Measurements from ENCODE around the gene SETD3.
A peak's percentile ranks its signal among the peaks of the same experiment; 100 is the strongest.

SETD3 gene

DNA sequence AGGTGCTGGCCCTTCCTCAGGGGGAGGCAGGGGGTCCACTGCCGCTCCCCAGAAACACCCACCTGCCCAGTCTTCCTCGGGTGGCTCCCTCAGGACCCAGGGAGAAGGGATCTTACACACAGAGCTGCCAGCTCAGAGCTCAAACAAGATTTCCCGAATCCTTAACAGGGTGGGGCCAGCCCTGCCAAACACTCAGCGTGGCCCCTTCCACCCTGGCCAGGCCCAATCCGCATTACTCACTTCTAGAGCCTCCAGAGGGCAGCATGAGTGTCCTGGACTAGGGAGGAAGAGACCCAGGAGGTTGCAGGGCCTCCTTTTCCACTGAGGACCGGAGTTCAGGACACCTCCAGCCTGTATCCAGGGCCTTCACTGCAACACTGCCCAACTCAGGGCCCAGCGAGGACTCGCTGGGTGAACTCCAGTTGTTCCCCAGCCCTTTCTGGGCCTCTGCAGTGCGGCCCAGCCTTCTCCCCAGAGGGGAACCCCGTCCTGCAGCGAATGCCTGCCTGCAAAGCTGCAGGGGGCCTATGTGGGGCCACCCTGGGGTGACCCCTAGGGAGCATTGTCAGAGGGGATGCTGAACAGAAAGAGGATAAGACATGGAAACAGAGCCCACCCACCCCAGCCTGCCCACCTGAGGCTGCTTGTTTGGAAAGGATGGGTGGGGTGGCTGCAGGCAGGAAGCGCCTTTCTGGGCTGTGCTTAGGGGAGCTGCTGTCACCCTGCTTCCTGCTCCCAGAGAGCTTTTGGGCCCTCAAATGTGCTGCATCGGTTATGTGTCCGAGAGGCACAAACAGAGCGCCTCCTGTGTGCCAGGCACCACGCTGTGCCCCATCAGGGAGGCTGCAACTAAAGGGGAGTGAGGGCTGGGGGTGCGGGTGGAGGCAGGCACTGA, 44.4 kb upstream of the SETD3 start:
- TF ChIP-seq, protein P1, sequence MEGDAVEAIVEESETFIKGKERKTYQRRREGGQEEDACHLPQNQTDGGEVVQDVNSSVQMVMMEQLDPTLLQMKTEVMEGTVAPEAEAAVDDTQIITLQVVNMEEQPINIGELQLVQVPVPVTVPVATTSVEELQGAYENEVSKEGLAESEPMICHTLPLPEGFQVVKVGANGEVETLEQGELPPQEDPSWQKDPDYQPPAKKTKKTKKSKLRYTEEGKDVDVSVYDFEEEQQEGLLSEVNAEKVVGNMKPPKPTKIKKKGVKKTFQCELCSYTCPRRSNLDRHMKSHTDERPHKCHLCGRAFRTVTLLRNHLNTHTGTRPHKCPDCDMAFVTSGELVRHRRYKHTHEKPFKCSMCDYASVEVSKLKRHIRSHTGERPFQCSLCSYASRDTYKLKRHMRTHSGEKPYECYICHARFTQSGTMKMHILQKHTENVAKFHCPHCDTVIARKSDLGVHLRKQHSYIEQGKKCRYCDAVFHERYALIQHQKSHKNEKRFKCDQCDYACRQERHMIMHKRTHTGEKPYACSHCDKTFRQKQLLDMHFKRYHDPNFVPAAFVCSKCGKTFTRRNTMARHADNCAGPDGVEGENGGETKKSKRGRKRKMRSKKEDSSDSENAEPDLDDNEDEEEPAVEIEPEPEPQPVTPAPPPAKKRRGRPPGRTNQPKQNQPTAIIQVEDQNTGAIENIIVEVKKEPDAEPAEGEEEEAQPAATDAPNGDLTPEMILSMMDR (IDR thresholded peaks at IDR 0.05; ENCODE audit: low read depth, low read length): peak; percentile 48
- Histone ChIP-seq H3K36me3 (peaks cover 26% of the 10 kb centered on the region), H3K9me3 (no peaks in the 10 kb centered on the region), H3K4me1 (peaks cover 25% of the 10 kb centered on the region), H3K27me3 (no peaks in the 10 kb centered on the region), H3K4me3 (ENCODE audit: low read depth, low read length) (no peak overlapping the region)
- peak; percentile 57 for DNase-seq

DNA sequence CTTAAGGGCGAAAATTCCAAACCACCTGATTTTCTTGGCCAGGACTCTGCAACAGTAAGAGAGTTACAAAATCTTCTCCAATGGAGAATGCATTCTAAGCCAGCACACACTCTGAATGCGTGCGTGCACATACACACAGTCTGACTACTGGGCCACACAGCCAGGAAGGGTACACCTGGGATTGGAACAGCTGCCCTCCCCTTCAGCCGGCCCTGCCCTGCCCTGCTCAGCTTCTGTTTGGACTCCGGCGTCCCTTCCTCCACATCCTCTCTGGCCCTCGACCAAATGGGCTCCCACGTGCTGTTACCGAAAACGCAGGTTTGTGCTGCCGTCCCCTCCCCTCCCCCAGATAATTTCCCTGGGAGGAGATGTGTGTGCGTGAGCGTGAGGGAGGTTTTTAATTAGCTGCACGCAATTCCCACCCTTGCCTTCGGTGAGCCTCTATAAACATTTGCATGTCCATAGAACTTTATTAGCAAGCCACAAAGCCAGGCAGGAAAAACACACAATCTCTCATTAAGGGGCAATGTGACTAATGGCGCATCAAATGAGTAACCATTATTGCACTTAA, 43.5 kb upstream of the SETD3 start:
- DNase-seq: no peak

DNA sequence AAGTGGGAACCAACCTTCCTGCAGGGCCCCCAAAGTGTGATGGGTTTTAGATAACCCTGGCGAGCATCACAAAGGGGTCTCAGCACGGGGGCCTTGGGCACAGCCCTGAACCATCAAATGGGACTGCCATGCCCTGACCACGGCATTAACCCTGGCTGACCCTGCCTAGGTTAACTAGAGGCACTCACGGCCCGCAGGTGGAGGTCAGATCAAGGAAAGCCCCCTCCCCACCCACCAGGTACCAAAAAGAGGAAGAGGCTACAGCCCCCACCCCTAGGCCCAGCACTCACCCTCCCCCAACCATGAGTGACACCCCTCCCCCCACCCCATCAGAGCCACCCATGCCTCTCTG, 43.0 kb upstream of the SETD3 start:
- no peak for DNase-seq
- Histone ChIP-seq H3K36me3 (peaks cover 27% of the 10 kb centered on the region), H3K4me3 (ENCODE audit: low read depth, low read length) (no peak overlapping the region), H3K27me3 (no peaks in the 10 kb centered on the region), H3K4me1 (peaks cover 25% of the 10 kb centered on the region), H3K9me3 (no peaks in the 10 kb centered on the region)
- TF ChIP-seq, protein P1 (IDR thresholded peaks at IDR 0.05; ENCODE audit: low read depth, low read length): no peak

More for the DNA sequence above, 43.5 kb upstream of the SETD3 start:
- H3K36me3 ChIP-seq: peaks cover 27% of the 10 kb centered on the region
- H3K4me1 ChIP-seq: peaks cover 25% of the 10 kb centered on the region
- TF ChIP-seq, protein P1 (IDR thresholded peaks at IDR 0.05; ENCODE audit: low read depth, low read length): no peak
- H3K9me3 ChIP-seq: no peaks in the 10 kb centered on the region
- no peaks in the 10 kb centered on the region for H3K27me3 ChIP-seq
- H3K4me3 ChIP-seq (ENCODE audit: low read depth, low read length): no peak overlapping the region

DNA sequence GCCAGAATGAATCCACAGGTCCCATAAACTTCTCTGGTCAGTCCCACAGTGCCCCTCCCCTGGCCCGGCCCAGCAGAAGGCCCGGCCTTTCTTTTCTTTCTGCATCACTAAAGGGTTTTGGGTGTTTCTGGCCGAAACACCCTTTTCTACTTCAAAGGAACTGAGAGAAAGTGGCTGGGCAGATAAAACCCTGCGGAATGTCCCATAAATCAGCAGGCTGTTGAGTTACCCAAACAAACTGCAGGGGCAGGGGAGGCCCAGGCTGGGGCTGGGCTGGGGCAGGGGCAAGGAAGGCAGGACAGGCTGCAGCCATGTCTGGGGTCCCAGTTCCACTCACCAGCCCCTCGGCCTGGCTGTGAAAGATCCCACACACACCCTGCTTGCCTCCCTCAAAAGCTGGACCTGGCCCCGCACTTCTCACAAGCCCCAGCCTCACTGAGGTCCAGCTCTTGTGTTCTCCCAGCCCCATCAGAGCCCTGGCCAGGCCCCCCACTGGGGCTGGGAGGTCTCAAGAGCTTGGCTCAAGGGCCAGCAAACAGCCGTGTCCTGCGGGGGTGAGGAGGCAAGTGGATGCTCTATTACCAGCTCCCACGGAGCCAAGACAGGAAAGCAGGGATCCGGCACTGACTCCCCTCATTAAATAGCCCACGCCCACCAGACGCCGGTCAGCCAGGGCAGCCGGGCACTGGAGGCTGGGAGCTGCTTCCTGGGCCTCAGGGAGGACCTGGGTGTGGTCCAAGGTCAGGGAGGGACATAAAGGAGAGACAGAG, 42.5 kb upstream of the SETD3 start:
- TF ChIP-seq, protein P1 (IDR thresholded peaks at IDR 0.05; ENCODE audit: low read depth, low read length): no peak
- H3K36me3 ChIP-seq: peaks cover 27% of the 10 kb centered on the region
- H3K27me3 ChIP-seq: no peaks in the 10 kb centered on the region
- H3K9me3 ChIP-seq: no peaks in the 10 kb centered on the region
- H3K4me3 ChIP-seq (ENCODE audit: low read depth, low read length): no peak overlapping the region
- DNase-seq: peak; percentile 21
- peaks cover 25% of the 10 kb centered on the region for H3K4me1 ChIP-seq

DNA sequence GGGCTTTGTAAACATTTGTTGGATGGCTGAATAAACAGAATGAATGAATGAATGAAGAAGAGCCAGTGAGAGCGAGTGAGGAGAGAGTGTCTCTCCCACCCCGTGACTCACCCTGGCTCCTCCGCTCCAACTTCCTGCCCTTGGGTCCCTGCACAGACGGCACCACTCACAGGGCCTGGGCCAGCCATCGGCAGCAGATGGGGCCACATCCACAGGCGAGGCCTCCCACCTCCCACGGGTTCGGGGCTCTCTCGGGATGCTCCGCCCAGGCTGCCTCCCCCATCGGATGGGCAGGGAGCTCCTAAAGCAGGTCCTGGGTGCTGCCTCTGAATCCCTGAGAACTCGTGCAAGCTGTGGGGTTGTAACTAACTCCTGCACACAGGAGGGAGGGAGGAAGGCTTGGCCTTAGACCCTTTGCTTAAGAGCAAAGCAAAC, 41.8 kb upstream of the SETD3 start:
- DNase-seq: peak; percentile 51
- Histone ChIP-seq H3K9me3 (no peaks in the 10 kb centered on the region), H3K4me1 (peaks cover 25% of the 10 kb centered on the region), H3K27me3 (no peaks in the 10 kb centered on the region), H3K36me3 (peaks cover 27% of the 10 kb centered on the region), H3K4me3 (ENCODE audit: low read depth, low read length) (no peak overlapping the region)
- TF ChIP-seq, protein P1 (IDR thresholded peaks at IDR 0.05; ENCODE audit: low read depth, low read length): no peak
